Measurements from ENCODE around the gene KHDC4.
"Not testable (repeated sequence)": the region's sequence is repeated elsewhere in the genome, so short reads cannot be mapped to it uniquely, and the experiment has no call there.

KHDC4 gene

GRCh38 chr1:155940482-155940992 is 6.3 kb upstream of the KHDC4 start:
- DNase-seq: no peak

GRCh38 chr1:155938220-155938627 is 4.0 kb upstream of the KHDC4 start:
- peak; percentile 62 for DNase-seq

DNA sequence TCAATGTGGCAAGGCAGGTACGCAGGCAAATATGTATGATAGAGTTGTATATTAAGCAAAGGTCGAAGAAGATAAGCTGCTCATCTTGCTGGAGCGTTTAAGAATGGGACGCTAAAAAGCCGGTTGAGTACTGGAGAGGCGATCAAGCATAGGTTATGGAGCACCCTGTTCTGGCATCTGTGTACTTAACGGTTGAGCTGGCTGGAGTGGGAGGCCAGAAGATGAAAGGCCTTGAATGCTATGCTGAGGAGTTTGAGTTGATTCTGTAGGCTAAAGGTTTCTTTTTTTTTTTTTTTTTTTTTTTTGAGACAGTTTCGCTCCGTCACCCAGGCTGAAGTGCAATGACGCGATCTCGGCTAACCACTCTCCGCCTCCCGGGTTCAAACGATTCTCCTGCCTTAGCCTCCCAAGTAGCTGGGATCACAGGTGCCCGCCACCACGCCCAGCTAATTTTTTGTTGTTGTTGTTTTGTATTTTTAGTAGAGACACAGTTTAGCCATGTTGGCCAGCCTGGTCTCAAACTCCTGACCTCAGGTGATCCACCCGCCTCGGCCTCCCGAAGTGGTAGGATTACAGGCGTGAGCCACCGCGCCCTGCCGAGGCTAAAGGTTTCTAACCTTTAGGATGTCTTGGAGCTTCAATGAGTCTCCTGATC is 850 bp upstream of the KHDC4 start:
- no peak for DNase-seq

GRCh38 chr1:155933591-155934096 is 569 bp downstream of the KHDC4 start:
- DNase-seq: no peak

DNA sequence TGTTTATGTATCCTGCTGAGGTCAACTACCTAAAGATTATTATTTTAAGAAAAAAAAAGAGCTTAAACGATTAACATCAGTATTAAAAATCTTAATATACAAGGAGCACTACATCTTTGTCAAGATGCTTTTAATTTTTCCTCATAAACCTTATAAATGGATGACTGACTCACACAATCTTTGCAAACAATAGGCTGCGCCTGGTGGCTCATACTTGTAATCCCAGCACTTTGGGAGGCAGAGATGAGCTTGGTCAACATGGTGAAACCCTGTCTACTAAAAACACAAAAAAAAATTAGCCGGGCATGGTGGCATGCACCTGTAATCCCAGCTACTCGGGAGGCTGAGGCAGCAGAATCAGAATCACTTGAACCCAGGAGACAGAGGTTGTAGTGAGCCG is 1.7 kb downstream of the KHDC4 start:
- no peak for DNase-seq

DNA sequence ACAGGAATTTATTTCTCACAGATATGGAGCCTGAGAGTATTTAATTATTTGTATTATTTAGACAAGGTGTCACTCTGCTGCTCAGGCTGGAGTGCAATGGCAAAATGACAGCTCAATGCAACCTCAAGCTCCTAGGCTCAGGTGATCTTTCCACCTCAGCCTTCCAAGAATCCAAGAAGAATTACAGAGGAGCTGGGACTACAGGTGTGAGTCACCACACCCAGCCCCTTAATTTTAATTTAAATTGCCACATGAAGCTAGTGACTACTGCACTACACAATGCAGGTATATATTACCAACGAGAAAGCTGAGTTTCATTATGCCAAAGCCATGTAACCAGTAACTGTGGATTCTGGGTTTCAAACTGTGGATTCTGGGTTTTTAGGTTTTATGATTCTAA is 2.1 kb downstream of the KHDC4 start:
- DNase-seq: no peak

- DNase-seq: no peak
Measured at GRCh38 chr1:155931332-155932038, 2.7 kb downstream of the KHDC4 start.

DNA sequence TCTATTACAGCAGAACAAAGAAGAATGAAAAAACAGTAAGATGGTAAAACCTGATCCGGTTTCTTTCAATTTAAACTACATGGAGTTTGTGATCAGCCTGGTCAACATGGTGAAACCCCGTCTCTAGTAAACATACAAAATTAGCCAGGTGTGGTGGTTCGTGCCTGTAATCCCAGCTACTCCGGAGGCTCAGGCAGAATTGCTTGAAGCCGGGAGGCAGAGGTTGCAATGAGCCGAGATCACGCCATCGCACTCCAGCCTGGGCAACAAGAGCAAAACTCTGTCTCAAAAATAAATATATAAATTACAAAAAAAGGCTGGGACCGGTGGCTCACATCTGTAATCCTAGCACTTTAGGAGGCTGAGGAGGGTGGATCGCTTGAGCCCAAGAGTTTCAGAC is 3.5 kb downstream of the KHDC4 start:
- not testable (repeated sequence) for DNase-seq

DNA sequence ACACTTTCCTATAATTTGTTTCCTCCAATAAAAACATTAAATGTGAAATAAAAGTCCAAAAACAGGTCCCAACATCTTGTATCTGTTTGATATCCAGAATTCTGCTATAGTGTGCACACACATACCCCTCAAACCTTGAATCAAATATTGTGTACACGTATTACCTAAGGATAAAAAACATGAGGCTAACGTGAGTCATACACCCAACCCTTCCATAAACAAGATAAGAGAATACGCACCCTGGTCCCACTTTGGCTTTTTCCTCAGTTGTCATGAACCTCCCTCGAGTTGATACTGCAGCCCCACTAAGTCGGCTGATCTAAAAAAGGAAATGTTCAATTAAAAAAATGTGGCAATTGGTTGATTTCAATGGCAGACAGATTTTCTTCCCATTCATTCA is 5.2 kb downstream of the KHDC4 start:
- DNase-seq: no peak

- DNase-seq: no peak
Measured at GRCh38 chr1:155925506-155925905, 8.7 kb downstream of the KHDC4 start.

DNA sequence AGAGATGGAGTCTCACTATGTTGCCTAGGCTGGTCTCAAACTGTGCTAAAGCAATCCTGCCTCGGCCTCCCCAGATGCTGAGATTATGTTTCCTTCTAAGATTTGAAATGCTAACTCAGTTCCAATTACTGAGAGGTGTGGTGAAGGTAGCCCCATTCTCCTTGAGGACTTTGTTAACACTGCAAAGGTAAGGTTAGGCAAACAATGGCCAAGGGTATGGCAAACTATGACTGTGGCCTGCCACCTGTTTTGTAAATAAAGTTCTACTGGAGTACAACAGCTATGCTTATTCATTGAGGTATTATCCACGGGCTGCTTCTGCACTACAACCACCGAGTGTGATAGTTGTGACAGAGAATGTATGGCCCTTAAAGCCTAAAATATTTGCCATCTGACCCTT is 13.5 kb downstream of the KHDC4 start:
- no peak for DNase-seq

DNA sequence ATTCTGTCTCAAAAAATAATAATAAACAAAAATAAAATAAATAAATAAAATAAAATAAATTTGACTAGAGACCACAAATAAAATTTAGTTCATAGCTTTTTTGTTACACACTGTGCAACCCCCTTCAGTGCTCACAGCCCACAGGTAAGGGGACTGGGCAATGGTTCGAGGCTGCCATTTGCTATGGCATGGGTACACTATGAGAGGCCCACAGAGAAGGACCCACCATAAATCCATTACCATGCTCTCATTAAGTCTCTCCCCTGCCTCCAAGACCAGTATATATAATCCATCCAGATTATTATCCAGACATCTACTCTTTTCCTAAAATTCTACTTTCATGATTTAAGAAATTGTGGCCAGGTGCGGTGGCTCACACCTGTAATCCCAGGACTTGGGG is 14.4 kb downstream of the KHDC4 start:
- no peak for DNase-seq

GRCh38 chr1:155918660-155919059 is 15.6 kb downstream of the KHDC4 start:
- DNase-seq: no peak

DNA sequence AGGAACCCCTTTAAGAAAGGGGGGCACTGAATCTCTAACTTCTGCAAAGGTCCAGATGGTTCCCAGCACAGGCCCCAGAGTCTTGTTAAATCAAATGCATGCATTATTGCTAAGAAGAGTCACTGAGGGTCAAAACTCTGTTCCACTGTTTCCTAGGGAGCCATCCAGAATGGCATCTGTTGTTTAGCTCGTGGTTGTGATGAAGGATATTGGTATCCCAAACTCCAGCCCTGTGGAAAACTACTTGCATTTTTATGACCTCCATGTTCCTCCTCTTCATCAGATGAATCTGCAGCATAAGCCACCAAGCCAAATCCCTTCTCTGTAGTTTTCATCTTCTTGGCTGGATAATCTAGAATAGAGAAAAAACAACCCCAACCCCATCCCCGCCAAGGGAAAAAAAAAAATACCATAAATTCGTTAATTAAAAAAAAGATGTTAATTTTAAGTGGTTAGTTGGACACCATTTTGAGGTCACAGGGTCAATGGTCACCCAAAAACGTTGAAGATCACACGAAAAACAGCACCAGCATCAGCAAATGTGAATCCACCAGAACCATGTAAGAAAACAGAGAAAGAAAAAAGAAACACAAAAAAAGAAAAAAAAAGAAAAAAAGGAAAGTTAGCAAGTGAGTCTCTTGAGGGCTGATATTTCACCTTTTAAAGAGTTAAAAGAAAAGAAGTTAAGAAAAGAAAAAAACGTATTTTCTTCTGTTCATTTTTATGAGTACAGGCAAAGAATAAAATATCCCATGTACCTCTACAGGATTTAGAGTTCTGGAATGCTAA is 20.1 kb downstream of the KHDC4 start:
- DNase-seq: no peak

DNA sequence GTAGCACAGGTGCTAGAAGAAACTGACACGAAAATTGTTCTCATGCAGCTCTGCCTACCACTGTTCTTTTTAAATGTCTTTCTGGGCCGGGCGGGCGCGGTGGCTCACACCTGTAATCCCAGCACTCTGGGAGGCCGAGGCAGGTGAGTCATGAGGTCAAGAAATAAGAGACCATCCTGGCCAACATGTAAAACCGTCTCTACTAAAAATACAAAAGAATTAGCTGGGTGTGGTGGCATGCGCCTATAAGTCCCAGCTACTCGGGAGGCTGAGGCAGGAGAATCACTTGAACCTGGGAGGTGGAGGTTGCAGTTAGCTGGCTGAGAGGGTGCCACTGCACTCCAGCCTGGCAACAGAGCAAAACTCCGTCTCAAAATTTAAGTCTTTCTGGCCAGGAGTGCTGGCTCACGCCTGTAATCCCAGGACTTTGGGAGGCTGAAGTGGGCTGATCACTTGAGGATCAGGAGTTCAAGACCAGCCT is 22.1 kb downstream of the KHDC4 start:
- DNase-seq: no peak

- peak; percentile 81 for DNase-seq
Measured at GRCh38 chr1:155911156-155912055, 22.8 kb downstream of the KHDC4 start, which contains the start of gene RIT1. Gene RIT1 (minus strand): TSS chr1:155911349. CDS start chr1:155910761, 588 bp downstream.

DNA sequence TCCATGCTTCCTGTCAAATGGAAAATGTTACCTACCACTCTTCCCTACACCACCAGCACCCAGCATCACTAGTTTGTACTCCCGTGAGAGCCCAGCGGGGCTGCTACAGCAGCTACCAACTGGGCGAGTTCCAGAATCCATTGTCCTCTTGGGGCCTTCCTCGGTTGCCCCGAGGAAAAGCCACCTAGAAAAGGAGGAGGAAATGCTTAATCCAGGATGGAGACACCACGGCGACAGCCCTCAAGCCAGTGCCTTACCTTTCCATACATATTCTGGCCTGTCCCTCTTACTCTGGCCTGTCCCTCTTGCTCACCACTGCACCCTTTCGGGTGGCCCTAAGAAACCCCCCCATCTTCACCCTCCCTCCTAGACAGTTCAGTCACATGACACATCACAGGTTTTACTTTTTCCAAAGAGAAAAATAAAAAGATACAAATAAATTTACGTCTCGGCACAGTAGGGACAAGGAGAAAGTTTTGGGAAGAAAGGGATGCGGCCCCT is 23.5 kb downstream of the KHDC4 start:
- no peak for DNase-seq

DNA sequence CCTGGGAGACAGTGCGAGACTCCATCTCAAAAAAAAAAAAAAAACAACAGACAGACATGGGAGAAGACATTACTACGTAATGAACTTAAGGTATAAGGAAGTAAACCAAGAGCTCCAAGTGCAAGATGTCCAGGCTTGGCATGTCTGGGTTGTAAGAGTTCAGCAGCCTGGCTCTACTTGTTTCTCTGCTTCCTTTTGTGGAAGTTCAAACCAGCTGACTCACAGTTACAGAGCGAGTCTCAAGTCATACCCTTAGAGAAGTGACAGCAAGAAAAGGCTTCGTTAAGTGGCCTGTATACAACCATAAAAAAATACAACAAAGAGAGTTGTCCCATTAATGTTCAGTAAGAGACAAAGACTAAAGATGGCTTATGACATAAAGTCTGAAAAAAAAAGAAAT is 24.3 kb downstream of the KHDC4 start:
- no peak for DNase-seq

DNA sequence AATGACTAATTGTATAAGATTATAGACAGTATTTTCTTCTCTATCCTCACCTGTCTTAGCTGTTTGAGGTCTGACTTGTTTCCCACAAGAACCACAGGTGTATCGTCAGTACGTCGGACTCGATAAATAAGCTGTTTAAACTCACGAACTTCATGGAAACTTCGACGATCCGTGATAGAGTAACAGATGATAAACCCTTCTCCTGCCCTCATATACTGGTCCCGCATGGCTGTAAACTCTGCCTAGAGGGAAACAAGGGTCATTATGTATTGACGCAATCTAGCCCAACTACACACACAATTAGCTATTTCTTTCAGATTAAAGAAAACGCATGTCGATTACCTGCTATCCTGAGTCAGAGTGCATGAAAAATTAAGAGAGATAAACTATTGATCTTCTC is 30.0 kb downstream of the KHDC4 start:
- DNase-seq: no peak

DNA sequence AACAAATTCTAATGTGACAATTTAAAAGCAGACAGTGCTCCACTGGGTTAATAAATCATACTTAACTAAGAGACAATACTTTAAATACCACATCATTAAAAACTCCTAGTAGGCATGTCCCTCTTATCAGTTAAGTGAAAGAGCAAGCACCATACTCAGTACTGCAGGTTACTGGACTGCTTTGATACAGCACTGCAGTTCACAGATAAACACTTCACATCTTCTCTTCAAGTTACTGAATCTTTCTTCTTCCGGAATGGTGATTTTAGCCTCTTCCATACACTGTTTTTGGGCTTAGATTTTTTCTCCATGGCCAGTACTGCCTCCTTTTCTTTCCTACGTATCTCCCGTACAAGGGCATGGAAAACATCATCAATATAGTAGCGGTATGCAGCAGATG is 34.1 kb downstream of the KHDC4 start:
- DNase-seq: no peak

GRCh38 chr1:155899683-155900082 is 34.5 kb downstream of the KHDC4 start:
- no peak for DNase-seq

DNA sequence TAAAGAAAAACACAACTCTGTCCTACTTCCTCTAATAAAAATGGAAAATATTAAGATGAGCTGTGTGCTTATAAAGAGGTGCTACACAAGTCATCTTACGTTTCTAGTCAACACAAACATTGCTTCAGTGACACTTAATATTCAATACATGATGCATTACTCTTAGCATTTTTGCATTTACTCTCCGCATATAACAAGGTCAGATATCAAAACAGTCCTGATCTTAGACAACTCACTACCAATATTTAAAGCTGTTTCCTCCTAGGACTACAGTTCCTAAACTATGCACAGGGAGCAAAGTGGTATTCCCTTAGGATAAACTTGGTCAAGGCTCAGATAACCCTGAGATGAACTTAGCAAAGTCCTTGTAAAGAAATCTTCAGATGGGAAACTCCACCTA is 35.3 kb downstream of the KHDC4 start:
- no peak for DNase-seq
